T follicular helper cell (primary cell): Measurements from ENCODE around the gene MRPL22.
"Not testable (repeated sequence)": the region's sequence is repeated elsewhere in the genome, so short reads cannot be mapped to it uniquely, and the experiment has no call there.

Experiments
- DNase-seq: peaks from one replicate; pipeline ENCODE4 v3.0.0-alpha.2; 2020; ENCODE audit warnings: low read depth
- total RNA-seq, 2 experiments: gene quantifications; one replicate each; lab custom pipeline; 2026; lab: John Stamatoyannopoulos, UW

The MRPL22 gene
- 19.4 to 33.1 reads per million in 2 experiments for total RNA-seq

GRCh38 chr5:154940772-154941620 is at the start of gene MRPL22:
Gene MRPL22, plus strand, starts transcription at chr5:154941073. Its CDS starts 38 bp downstream, at chr5:154941111.
- DNase-seq: peak; percentile 92

GRCh38 chr5:154892369-154892771 is 48.5 kb upstream of the MRPL22 start:
- DNase-seq: no peak

GRCh38 chr5:154893381-154893780 is 47.5 kb upstream of the MRPL22 start:
- no peak for DNase-seq

- DNase-seq: no peak
These were observed 45.0 kb upstream of the MRPL22 start for GRCh38 chr5:154895606-154896561.

- no peak for DNase-seq
These were observed 44.2 kb upstream of the MRPL22 start for GRCh38 chr5:154896562-154897165.

GRCh38 chr5:154898210-154898609 is 42.7 kb upstream of the MRPL22 start:
- DNase-seq: no peak

GRCh38 chr5:154899151-154899816 is 41.6 kb upstream of the MRPL22 start:
- no peak for DNase-seq

GRCh38 chr5:154900066-154900465 is 40.8 kb upstream of the MRPL22 start:
- DNase-seq: no peak

- no peak for DNase-seq
These were observed 39.6 kb upstream of the MRPL22 start for GRCh38 chr5:154901276-154901675.

GRCh38 chr5:154901913-154902312 is 39.0 kb upstream of the MRPL22 start:
- no peak for DNase-seq

- not testable (repeated sequence) for DNase-seq
These were observed 35.3 kb upstream of the MRPL22 start for GRCh38 chr5:154905601-154906000.

- no peak for DNase-seq
These were observed 24.0 kb upstream of the MRPL22 start for GRCh38 chr5:154916874-154917273.

- DNase-seq: no peak
These were observed 23.1 kb upstream of the MRPL22 start for GRCh38 chr5:154917757-154918156.

GRCh38 chr5:154923441-154924430 is 17.1 kb upstream of the MRPL22 start:
- no peak for DNase-seq

- no peak for DNase-seq
These were observed 7.3 kb upstream of the MRPL22 start for GRCh38 chr5:154933537-154933936.

GRCh38 chr5:154934881-154935280 is 6.0 kb upstream of the MRPL22 start:
- no peak for DNase-seq

- no peak for DNase-seq
These were observed 3.6 kb upstream of the MRPL22 start for GRCh38 chr5:154937186-154937717.

GRCh38 chr5:154937718-154938466 is 3.0 kb upstream of the MRPL22 start, which contains the start of gene GEMIN5:
Gene GEMIN5, minus strand, starts transcription at chr5:154938211. Its CDS starts 78 bp downstream, at chr5:154938133.
- DNase-seq: peak; percentile 71

- not testable (repeated sequence) for DNase-seq
These were observed 1.5 kb upstream of the MRPL22 start for GRCh38 chr5:154939387-154939786.
